ENCODE results near the gene CFAP119. TPM values are rescaled to one million over a fixed set of nuclear protein-coding genes. Genes with fewer than 3 reads are reported as not detected.

CFAP119 gene
- total and polyA plus RNA-seq, 9 of the 15 experiments (the other 6 are each of a cell fraction or from before 2014, with no cell fraction given) = 5.5 to 33.7 (median 9.6) TPM

- no peak overlapping the region for H3K4me2 ChIP-seq (ENCODE audit: insufficient read depth, low read length)
- TF ChIP-seq ZNF644 (tag; IDR thresholded peaks at IDR 0.05; ENCODE audit: low read depth) (no peak), ZNF668 (CRISPR knock-in tag; IDR thresholded peaks at IDR 0.05) (no peak), POLR2G (IDR thresholded peaks at IDR 0.05; ENCODE audit: low read depth, low read length) (peak; percentile 53), ZNF77 (CRISPR knock-in tag; IDR thresholded peaks at IDR 0.05) (no peak), HNRNPUL1 (IDR thresholded peaks at IDR 0.05; ENCODE audit: low read length) (no peak), ZNF274 (IDR thresholded peaks at IDR 0.05; ENCODE audit: borderline replicate concordance, low read depth, low read length) (no peak), RBFOX2 (IDR thresholded peaks at IDR 0.05; ENCODE audit: low read depth, low read length) (peak; percentile 36; the same call in 1 of the 2 replicates), NBN (IDR thresholded peaks at IDR 0.05; ENCODE audit: low read depth) (no peak), U2AF1 (optimal IDR thresholded peaks at IDR 0.05; ENCODE audit: low read depth, low read length) (no peak), GATA2 (CRISPR knock-in tag; IDR thresholded peaks at IDR 0.05) (no peak)
- H3K4me1 ChIP-seq (replicated peaks in 1 of 2; ENCODE audit: control insufficient read depth in 2 of 2, insufficient read depth in 2 of 2, low read length in 2 of 2) = peaks cover 25 to 48% of the 10 kb centered on the region in 2 experiments
- H3K9ac ChIP-seq (ENCODE audit: insufficient read depth in 1 of 2, low read depth in 2 of 2, low read length in 2 of 2) = no peak overlapping the region
- no TSS peak for BruUV-seq (replicated peaks)
- ATAC-seq (no peak), DNase-seq (ENCODE audit: extremely low read depth in 1 of 4, low spot score in 3 of 4) (no peak), FAIRE-seq (no peak)
- in situ Hi-C loops (cut with MboI) (no loop called here), intact Hi-C loops (cut with micrococcal nuclease) (no loop called here)
- no peaks in the 10 kb centered on the region for H3K9me3 ChIP-seq (replicated peaks; ENCODE audit: control insufficient read depth, insufficient read depth, low read depth, low read length)
- WGBS (ENCODE audit: insufficient coverage, low coverage, missing lambda C conversion rate) = 95% methylated on average over 53 of the region's 63 CpGs
- H3K27me3 ChIP-seq (ENCODE audit: control insufficient read depth in 2 of 2, insufficient read depth in 2 of 2, low read length in 2 of 2) = no peaks in the 10 kb centered on the region
- H3K27ac ChIP-seq (ENCODE audit: extremely low read depth, low read depth, low read length) = no peak overlapping the region
- ChIA-PET CTCF (ENCODE audit: low intra/inter-chr PET ratio) (no interaction called here), POLR2A (interaction anchor here (0.6 to 1.3 kb wide), 11 partner anchors 9 to 678 kb away, joined by 3 to 8 read pairs (median 4); partner anchors contain the start of gene PHKG2)
- no peaks in the 10 kb centered on the region for H3K9me1 ChIP-seq (ENCODE audit: control insufficient read depth, insufficient read depth, low read length)
- H2AFZ ChIP-seq (ENCODE audit: low read depth, low read length) = no peak overlapping the region
- no peaks in the 10 kb centered on the region; the same call in 1 of the 2 replicates for H4K20me1 ChIP-seq (replicated peaks; ENCODE audit: control insufficient read depth, insufficient read depth, low read length)
- H3K4me3 ChIP-seq = no peak overlapping the region
- peaks cover 52% of the 10 kb centered on the region; the same call in 1 of the 3 replicates for H3K36me3 ChIP-seq (ENCODE audit: control insufficient read depth, insufficient read depth, low read length)
- H3K79me2 ChIP-seq (ENCODE audit: control insufficient read depth, insufficient read depth, low read length) = peaks cover 35% of the 10 kb centered on the region
Measured at GRCh38 chr16:30782486-30783279, 20.8 kb upstream of the CFAP119 start.

All from K562 (cell line).